GM12875 (cell line): Measurements from ENCODE around the gene PPP2R5C.

Experiments
- H3K4me3 ChIP-seq: one replicate; pipeline ENCODE4 v1.5.1; 2011; ENCODE audit warnings: low read depth, low read length, control low read depth
- TF ChIP-seq, protein P1 (sequence below): IDR thresholded peaks from 2 replicates; pipeline ENCODE4 v1.5.1; 2011; ENCODE audit warnings: low read depth, mild to moderate bottlenecking, control low read depth, inconsistent platforms, low read length, moderate library complexity, borderline replicate concordance; ENCODE audit not compliant: insufficient read depth

The PPP2R5C gene

GRCh38 chr14:101754893-101755292, 6.6 kb upstream of the PPP2R5C start:
- TF ChIP-seq, protein P1, sequence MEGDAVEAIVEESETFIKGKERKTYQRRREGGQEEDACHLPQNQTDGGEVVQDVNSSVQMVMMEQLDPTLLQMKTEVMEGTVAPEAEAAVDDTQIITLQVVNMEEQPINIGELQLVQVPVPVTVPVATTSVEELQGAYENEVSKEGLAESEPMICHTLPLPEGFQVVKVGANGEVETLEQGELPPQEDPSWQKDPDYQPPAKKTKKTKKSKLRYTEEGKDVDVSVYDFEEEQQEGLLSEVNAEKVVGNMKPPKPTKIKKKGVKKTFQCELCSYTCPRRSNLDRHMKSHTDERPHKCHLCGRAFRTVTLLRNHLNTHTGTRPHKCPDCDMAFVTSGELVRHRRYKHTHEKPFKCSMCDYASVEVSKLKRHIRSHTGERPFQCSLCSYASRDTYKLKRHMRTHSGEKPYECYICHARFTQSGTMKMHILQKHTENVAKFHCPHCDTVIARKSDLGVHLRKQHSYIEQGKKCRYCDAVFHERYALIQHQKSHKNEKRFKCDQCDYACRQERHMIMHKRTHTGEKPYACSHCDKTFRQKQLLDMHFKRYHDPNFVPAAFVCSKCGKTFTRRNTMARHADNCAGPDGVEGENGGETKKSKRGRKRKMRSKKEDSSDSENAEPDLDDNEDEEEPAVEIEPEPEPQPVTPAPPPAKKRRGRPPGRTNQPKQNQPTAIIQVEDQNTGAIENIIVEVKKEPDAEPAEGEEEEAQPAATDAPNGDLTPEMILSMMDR = no peak

GRCh38 chr14:101755591-101756324, 5.8 kb upstream of the PPP2R5C start:
- TF ChIP-seq, protein P1 = no peak
- no peak overlapping the region for H3K4me3 ChIP-seq

More at GRCh38 chr14:101754893-101755292, 6.6 kb upstream of the PPP2R5C start:
- H3K4me3 ChIP-seq = no peak overlapping the region

- H3K4me3 ChIP-seq = no peak overlapping the region
- TF ChIP-seq, protein P1 = no peak
Observed at GRCh38 chr14:101757064-101757838, 4.3 kb upstream of the PPP2R5C start.

- H3K4me3 ChIP-seq = no peak overlapping the region
- TF ChIP-seq, protein P1 = no peak
Observed at GRCh38 chr14:101757839-101758211, 3.7 kb upstream of the PPP2R5C start.

DNA sequence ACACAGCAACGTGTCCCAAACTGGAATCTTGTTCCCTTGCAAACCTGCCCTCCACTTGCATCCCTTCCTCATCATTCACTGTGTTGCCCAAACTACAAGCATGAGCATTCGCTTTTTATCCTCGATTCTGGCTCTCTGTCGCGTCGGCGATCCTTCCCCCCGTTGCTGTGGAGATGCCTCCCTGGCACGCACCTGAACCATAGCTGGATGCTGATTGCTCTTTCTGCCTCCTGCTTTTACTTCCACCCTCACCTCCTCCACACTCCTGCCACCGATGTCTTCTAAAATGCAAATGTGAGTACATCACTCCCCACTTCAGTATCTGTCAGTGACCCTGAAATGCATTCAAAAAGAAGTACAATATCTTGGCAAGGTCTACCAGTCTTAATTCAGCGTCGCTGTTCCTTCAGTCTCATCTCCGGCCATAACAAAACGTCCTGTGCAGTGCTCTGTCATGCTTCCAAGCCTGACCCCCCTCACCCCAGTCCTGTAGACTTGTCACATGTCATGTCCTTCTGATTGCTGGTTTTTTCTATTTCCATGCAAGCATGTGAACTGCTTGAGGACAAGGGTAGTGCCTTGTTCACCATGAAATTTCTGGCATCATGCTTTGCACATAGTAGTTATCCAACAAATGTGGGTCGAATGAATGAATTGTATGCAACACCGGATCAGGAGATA, 2.5 kb upstream of the PPP2R5C start:
- H3K4me3 ChIP-seq = no peak overlapping the region
- TF ChIP-seq, protein P1 = no peak

DNA sequence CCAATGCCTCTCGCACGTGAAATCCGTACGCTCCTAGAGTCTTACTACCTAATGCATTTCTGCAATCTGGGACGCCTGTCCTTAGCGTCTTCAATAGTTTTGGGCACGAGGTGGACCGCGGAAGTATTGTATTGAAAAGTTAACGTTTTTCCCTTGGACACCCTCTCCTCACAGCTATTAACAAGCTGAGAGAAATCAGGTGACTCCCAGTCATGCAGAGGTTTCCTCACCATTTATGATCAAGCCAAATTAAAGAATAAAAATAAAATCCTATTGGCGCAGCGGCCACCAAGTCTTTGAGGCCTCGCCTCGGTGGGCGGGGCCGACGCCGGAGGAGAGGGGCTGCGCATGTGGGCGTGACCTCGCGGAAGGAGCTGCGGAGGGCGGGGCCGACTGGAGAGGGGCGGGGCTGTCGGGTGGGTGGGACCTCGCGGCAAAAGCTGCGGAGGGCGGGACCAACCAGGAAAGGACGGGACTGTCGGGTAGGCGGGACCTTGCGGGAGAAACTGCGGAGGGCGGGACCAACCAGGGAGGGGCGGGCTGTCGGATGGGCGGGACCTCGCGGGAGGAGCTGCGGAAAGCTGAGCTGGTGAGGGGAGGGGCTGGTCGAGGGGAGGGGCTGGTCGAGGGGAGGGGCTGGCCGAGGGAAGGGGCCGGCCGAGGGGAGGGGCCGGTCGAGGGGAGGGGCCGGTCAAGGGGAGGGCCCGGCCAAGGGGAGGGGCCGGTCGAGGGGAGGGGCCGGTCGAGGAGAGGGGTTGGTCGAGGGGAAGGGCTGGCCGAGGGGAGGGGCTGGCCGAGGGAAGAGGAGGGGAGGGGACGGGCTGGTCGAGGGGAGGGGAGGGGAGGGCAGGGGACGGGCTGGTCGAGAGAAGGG, 1.1 kb upstream of the PPP2R5C start:
- TF ChIP-seq, protein P1 = no peak
- no peak overlapping the region for H3K4me3 ChIP-seq
